ENCODE data around the gene KRT8.

Gene KRT8

GRCh38 chr12:52912711-52913430 lies 8.0 kb upstream of the KRT8 start:
- Histone ChIP-seq H3K27ac (ENCODE audit: low read depth, low read length) (no peak overlapping the region), H3K27me3 (ENCODE audit: control insufficient read depth, insufficient read depth, low read length) (no peaks in the 10 kb centered on the region), H3K4me1 (ENCODE audit: control insufficient read depth, insufficient read depth, low read length) (peaks cover 24% of the 10 kb centered on the region), H3K9me3 (ENCODE audit: control insufficient read depth, insufficient read depth, low read length) (no peaks in the 10 kb centered on the region), H3K9ac (ENCODE audit: low read depth, low read length) (no peak overlapping the region), H3K4me3 (ENCODE audit: low read depth, low read length) (no peak overlapping the region), H3K36me3 (ENCODE audit: control insufficient read depth, insufficient read depth, low read length) (no peaks in the 10 kb centered on the region)

GRCh38 chr12:52910248-52910883 lies 5.5 kb upstream of the KRT8 start:
- H3K27me3 ChIP-seq (ENCODE audit: control insufficient read depth, insufficient read depth, low read length): no peaks in the 10 kb centered on the region
- no peak overlapping the region for H3K27ac ChIP-seq (ENCODE audit: low read depth, low read length)
- peaks cover 40% of the 10 kb centered on the region for H3K4me1 ChIP-seq (ENCODE audit: control insufficient read depth, insufficient read depth, low read length)
- H3K36me3 ChIP-seq (ENCODE audit: control insufficient read depth, insufficient read depth, low read length): no peaks in the 10 kb centered on the region
- no peak overlapping the region for H3K9ac ChIP-seq (ENCODE audit: low read depth, low read length)
- H3K4me3 ChIP-seq (ENCODE audit: low read depth, low read length): no peak overlapping the region
- H3K9me3 ChIP-seq (ENCODE audit: control insufficient read depth, insufficient read depth, low read length): no peaks in the 10 kb centered on the region

GRCh38 chr12:52909796-52910195 lies 4.9 kb upstream of the KRT8 start:
- Histone ChIP-seq H3K9ac (ENCODE audit: low read depth, low read length) (no peak overlapping the region), H3K27ac (ENCODE audit: low read depth, low read length) (peak overlapping the region; percentile 46), H3K4me3 (ENCODE audit: low read depth, low read length) (no peak overlapping the region), H3K27me3 (ENCODE audit: control insufficient read depth, insufficient read depth, low read length) (no peaks in the 10 kb centered on the region), H3K36me3 (ENCODE audit: control insufficient read depth, insufficient read depth, low read length) (no peaks in the 10 kb centered on the region), H3K9me3 (ENCODE audit: control insufficient read depth, insufficient read depth, low read length) (no peaks in the 10 kb centered on the region), H3K4me1 (ENCODE audit: control insufficient read depth, insufficient read depth, low read length) (peaks cover 44% of the 10 kb centered on the region)

- Histone ChIP-seq H3K9ac (ENCODE audit: low read depth, low read length) (no peak overlapping the region), H3K27ac (ENCODE audit: low read depth, low read length) (peak overlapping the region; percentile 46), H3K4me1 (ENCODE audit: control insufficient read depth, insufficient read depth, low read length) (peaks cover 44% of the 10 kb centered on the region), H3K9me3 (ENCODE audit: control insufficient read depth, insufficient read depth, low read length) (no peaks in the 10 kb centered on the region), H3K36me3 (ENCODE audit: control insufficient read depth, insufficient read depth, low read length) (no peaks in the 10 kb centered on the region), H3K27me3 (ENCODE audit: control insufficient read depth, insufficient read depth, low read length) (no peaks in the 10 kb centered on the region), H3K4me3 (ENCODE audit: low read depth, low read length) (no peak overlapping the region)
Measured at GRCh38 chr12:52909331-52909730, 4.5 kb upstream of the KRT8 start.

- Histone ChIP-seq H3K9ac (ENCODE audit: low read depth, low read length) (no peak overlapping the region), H3K27me3 (ENCODE audit: control insufficient read depth, insufficient read depth, low read length) (no peaks in the 10 kb centered on the region), H3K4me1 (ENCODE audit: control insufficient read depth, insufficient read depth, low read length) (peaks cover 44% of the 10 kb centered on the region), H3K27ac (ENCODE audit: low read depth, low read length) (peak overlapping the region; percentile 56), H3K36me3 (ENCODE audit: control insufficient read depth, insufficient read depth, low read length) (0 out of 2 replicates have a peak, but pooled peaks cover under 1% of the 10 kb centered on the region), H3K9me3 (ENCODE audit: control insufficient read depth, insufficient read depth, low read length) (no peaks in the 10 kb centered on the region), H3K4me3 (ENCODE audit: low read depth, low read length) (0 out of 2 replicates have a peak overlapping the region, but pooled peaks have one; percentile 5)
Measured at GRCh38 chr12:52907092-52907810, 2.4 kb upstream of the KRT8 start.

- Histone ChIP-seq H3K27ac (ENCODE audit: low read depth, low read length) (no peak overlapping the region), H3K9me3 (ENCODE audit: control insufficient read depth, insufficient read depth, low read length) (no peaks in the 10 kb centered on the region)
Measured at GRCh38 chr12:52906191-52906601, 1.3 kb upstream of the KRT8 start.

GRCh38 chr12:52903855-52904508 lies 894 bp downstream of the KRT8 start:
- H3K9me3 ChIP-seq (ENCODE audit: control insufficient read depth, insufficient read depth, low read length): no peaks in the 10 kb centered on the region
- no peaks in the 10 kb centered on the region for H3K27me3 ChIP-seq (ENCODE audit: control insufficient read depth, insufficient read depth, low read length)
- peaks cover 32% of the 10 kb centered on the region for H3K36me3 ChIP-seq (ENCODE audit: control insufficient read depth, insufficient read depth, low read length)
- peak overlapping the region; percentile 86 for H3K27ac ChIP-seq (ENCODE audit: low read depth, low read length)
- H3K9ac ChIP-seq (ENCODE audit: low read depth, low read length): peak overlapping the region; percentile 57
- peak overlapping the region; percentile 93 for H3K4me3 ChIP-seq (ENCODE audit: low read depth, low read length)
- peaks cover 28% of the 10 kb centered on the region for H3K4me1 ChIP-seq (ENCODE audit: control insufficient read depth, insufficient read depth, low read length)

More at GRCh38 chr12:52906191-52906601, 1.3 kb upstream of the KRT8 start:
- Histone ChIP-seq H3K4me1 (ENCODE audit: control insufficient read depth, insufficient read depth, low read length) (peaks cover 44% of the 10 kb centered on the region), H3K4me3 (ENCODE audit: low read depth, low read length) (no peak overlapping the region), H3K27me3 (ENCODE audit: control insufficient read depth, insufficient read depth, low read length) (no peaks in the 10 kb centered on the region), H3K9ac (ENCODE audit: low read depth, low read length) (no peak overlapping the region), H3K36me3 (ENCODE audit: control insufficient read depth, insufficient read depth, low read length) (peaks cover 11% of the 10 kb centered on the region)

- H3K9me3 ChIP-seq (ENCODE audit: control insufficient read depth, insufficient read depth, low read length): no peaks in the 10 kb centered on the region
- H3K9ac ChIP-seq (ENCODE audit: low read depth, low read length): peak overlapping the region; percentile 67; the same call in 1 of the 2 replicates
- H3K27ac ChIP-seq (ENCODE audit: low read depth, low read length): peak overlapping the region; percentile 68
- H3K27me3 ChIP-seq (ENCODE audit: control insufficient read depth, insufficient read depth, low read length): no peaks in the 10 kb centered on the region
- peak overlapping the region; percentile 93 for H3K4me3 ChIP-seq (ENCODE audit: low read depth, low read length)
- H3K36me3 ChIP-seq (ENCODE audit: control insufficient read depth, insufficient read depth, low read length): peaks cover 33% of the 10 kb centered on the region
- peaks cover 25% of the 10 kb centered on the region for H3K4me1 ChIP-seq (ENCODE audit: control insufficient read depth, insufficient read depth, low read length)
Measured at GRCh38 chr12:52903285-52903854, 1.5 kb downstream of the KRT8 start.

GRCh38 chr12:52901715-52902541 lies 2.9 kb downstream of the KRT8 start:
- Histone ChIP-seq H3K9ac (ENCODE audit: low read depth, low read length) (no peak overlapping the region), H3K4me1 (ENCODE audit: control insufficient read depth, insufficient read depth, low read length) (peaks cover 11% of the 10 kb centered on the region), H3K27ac (ENCODE audit: low read depth, low read length) (no peak overlapping the region), H3K4me3 (ENCODE audit: low read depth, low read length) (no peak overlapping the region), H3K9me3 (ENCODE audit: control insufficient read depth, insufficient read depth, low read length) (no peaks in the 10 kb centered on the region), H3K36me3 (ENCODE audit: control insufficient read depth, insufficient read depth, low read length) (peaks cover 43% of the 10 kb centered on the region), H3K27me3 (ENCODE audit: control insufficient read depth, insufficient read depth, low read length) (no peaks in the 10 kb centered on the region)
